Tongue (tissue), 2 donors: ENCODE data around the gene ART1. TPM values are rescaled to one million over a fixed set of nuclear protein-coding genes. Genes with fewer than 3 reads are reported as not detected.

ENCODE experiments used
- DNase-seq: peaks from one replicate; pipeline ENCODE4 v3.0.0-alpha.2; 2015
- total RNA-seq: library from RNA; depleted of rRNA; stranded (reverse); fragments of >200 nt; gene quantifications from one replicate; pipeline ENCODE4 v1.2.3, GENCODE V29; 2014

The ART1 gene
- total RNA-seq, 1 donor from 2014 or later = 4.2 TPM

DNA sequence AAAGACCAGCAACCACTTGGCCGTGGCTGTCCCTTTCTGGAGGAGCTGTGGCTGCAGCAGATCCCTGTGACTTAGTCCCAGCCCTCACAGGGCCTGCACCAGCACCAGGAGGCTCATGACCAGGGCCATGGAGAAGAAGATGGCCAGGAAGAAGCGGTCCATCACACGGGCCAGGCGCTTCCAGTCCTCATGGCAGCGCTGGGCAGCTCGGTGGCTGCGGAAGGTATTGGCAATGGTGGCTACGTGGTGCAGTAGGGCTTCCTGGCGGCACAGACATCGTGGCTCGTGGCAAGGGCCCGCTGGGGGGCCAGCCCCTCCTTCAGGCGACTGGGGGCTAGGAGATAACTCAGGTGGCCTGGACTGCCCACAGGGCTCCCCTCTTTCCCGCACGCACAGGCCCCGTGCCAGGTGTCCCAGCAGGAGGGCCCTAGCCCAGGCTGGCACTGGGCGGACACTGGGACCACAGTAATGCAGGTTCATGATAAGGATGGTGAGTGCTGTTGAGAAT is 21.1 kb downstream of the ART1 start:
- DNase-seq = no peak

DNA sequence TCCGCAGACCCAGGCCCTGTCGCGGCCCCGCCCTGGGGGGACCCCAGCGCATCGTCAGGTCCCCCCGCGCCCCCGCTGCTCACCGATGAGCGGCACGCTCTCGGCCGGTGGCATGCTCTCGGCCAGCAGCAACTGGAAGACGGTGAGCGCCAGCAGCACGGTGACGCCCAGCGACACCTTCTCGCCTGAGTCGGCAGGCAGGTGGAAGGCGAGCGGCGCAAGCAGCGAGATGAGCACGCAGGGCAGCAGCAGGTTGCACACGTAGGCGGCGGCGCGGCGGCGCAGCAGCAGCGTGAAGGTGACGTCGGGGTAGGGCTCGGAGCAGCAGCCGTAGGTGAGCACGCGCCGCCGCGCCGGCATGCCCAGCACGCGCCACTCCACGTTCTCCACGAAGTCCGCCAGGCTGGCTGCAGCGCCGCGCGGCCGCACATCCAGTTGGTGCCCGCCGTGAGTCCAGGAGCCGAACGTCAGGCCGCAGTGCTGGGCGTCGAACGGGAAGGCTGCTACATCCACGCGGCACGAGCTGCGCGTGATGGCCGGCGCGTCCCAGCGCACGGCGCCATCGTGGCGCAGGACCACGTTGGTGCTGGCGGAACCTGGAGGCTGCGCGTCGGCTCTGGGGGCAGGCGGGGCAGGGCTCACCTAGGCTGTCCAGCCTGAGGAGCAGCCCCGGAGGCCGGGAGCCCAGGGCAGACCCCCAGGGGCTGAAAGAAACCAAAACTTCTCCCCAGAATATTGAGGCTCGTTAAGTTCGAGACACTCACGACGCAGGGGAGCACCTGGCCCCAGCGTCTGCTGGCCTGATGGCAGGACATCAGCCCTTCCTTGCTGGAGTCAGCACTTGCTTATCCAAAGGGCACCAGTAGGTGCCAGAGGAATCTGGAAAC is 22.5 kb downstream of the ART1 start:
- DNase-seq = no peak

DNA sequence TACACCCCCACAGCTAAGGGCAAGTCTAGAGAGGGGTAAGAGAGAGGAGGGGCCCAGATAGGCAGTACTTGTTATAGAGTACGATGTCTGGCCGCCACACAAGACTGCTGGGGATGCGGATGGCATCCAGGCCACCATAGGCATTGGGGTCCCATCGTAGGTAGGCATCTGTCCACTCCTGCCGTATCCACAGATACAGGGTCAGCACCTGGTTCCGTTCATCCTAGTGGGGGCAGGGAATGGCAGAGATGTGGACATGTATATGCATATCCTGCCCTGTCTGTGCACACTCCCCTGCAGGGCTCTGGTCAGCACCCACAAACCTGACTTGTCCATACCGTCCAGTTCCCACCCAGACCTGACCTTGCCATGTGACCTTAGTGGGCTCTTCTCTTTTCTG is 24.2 kb downstream of the ART1 start:
- DNase-seq = no peak

DNA sequence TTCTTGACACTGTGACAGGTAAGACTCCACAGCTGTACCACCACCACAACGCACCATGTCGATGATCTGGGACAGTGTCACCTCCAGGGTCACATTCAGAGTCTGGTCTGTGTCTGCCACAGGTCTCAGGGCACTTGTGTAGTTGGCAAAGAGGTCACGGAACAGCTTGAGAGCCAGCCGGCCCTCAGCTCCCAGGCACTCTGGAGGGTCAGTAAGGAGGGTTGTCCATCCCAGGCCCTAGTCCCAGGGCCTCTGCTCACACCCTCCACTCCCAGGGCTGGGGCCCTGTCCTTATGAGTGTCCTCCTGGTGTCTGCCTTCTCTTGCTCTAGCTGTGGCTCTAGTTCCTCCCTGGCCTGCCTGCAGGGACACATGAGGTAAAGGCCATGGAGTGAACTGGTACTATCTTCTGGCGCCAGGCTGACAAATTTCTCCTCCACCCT is 24.8 kb downstream of the ART1 start:
- no peak for DNase-seq

DNA sequence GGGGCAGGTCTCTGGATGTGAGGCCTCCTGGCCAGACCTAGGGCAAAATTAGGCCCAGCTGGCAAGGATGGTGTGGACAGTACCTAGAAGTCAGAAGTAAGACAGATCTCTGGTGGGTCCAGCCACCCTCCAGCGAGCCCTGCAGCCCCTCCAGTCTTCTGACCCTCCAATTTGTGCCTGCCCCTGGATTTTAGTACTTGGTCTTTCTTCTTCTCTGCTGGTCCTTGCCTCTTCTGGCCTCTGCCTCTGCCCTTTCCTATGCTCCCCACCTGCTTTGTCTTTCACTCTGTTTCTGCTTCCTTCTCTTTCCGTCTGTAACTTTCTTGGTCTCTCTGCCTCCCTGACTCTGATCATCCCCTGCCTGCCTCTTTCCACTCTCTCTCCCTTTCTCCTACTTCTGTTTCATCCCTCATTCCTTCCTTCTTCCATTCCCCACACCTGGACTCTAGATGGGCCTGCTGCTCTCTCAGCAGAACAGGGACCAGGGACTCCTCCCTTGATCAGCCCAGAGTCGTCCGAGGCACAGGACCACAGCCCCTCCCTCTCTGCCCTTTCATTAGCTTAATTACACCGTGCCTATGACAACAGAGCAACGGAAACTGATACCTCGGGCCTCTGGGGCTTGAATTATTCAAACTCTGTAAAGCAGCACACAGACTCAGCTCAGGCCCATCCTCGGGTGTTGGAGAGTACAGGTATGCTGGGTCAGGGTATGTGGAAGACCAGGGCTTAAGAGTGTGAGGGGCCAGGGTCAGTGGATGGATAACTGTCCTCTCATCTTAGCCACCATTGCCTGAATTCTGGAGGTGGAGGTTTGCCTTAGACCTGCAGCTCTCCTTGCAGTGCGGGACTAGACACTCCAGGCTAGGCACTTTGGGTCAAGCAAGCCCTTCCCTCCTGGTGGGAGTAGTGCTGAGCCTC is 26.7 kb downstream of the ART1 start, which contains the start of gene CHRNA10:
Gene CHRNA10 (minus strand): TSS at position 51 of the 921 bp plus-strand sequence. CDS start 72 bp downstream, outside the sequence.
- no peak for DNase-seq

DNA sequence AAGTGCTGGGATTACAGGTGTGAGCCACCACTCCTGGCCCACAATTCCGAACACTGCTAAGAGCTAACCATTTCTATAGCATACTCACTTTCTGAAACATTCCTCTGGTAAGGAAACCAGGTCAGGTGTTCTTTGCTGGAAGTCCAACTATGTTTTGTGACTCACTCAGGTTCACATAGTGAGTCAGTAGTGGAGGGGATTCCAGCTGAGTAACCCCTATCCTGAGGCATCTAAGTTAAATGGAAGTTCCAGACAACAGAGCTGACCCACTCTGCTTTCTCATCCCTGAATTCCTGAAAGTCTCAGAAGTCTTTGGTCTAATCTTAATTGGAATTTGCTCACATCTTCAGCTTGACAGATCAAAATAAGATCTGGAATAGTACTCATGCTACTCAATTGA is 29.3 kb downstream of the ART1 start:
- no peak for DNase-seq

DNA sequence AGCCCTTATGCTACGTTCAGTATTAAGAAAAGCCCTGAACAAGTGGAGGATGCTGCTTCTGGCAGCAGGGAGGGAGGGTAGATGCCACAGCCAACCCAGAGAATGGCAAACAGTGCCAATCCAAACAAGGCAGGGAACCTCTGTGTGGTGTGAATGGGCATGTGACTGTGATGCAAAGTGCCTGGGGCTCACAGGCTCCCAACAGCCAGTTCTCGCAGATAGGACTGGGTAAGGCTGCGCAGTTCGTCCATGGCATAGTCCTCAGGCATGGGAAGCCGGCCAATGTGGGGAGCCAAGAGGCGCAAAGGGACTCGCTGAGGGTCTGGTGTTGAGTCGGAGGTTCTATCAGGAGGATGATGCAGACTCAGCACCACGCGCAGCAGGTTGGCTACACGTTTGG is 31.0 kb downstream of the ART1 start:
- no peak for DNase-seq

DNA sequence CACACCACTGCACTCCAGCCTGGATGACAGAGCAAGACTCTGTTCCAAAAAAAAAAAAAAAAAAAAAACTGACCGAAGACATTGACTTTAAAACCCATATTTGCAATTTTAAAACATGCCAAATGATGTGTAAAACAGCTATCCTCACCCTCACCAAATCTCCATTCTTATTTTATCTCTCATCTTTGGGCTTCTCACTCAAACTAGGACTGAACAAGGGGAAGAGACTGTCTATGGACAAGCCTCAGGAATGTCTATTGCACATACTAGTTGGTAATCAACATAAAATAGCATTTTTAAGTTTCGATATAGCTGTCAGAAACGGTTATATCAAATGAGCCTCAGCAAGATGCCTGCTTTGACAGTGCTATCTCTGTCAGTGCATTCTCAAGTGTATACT is 34.1 kb downstream of the ART1 start:
- no peak for DNase-seq

DNA sequence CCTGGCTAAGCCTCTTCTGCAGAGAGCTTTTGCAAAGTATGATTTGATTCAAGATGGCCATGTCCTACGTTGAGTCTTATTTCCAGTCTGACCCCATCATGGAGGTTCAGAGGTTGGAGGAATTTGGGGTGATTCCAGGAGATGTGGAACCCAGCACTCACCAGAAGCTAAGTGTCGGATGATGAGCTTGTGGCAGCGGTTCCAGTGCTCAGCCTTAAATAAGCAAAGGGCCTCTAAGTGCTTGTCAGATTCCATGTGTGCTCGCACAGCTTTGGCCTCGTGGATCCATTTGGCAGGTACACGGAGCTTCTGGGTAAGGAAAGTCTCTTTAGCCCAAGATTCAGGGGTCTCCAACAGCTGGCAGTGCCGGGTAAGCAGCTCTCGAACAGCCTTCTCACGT is 38.1 kb downstream of the ART1 start:
- DNase-seq = no peak

DNA sequence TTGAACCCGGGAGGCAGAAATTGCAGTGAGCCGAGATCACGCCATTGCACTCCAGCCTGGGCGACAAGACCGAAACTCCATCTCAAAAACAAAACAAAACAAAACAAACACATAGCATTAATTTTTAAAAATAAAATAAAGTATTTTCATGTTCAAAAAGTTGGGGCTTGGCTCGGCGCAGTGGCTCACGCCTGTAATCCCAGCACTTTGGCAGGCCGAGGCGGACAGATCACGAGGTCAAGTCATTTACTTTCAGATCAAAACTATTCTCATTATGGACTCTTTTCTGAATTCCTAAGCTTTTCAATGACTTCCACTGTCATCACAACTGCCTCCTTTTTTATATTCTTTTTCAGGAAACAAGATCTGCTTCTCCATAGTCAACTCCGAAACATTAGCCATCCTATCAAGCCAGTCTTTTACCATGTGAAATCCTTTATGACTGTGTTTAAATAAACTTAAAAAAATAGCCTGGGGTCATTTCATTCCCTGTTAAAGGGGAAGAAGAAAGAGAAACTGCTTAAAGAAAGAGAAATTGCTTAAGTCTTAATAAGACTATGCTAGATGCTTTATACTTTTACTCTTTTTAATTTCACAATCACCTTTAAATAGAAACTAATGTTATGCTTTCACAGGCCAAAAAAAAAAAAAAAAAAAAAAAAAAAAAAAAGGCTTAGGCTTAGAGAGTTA is 39.3 kb downstream of the ART1 start:
- no peak for DNase-seq

DNA sequence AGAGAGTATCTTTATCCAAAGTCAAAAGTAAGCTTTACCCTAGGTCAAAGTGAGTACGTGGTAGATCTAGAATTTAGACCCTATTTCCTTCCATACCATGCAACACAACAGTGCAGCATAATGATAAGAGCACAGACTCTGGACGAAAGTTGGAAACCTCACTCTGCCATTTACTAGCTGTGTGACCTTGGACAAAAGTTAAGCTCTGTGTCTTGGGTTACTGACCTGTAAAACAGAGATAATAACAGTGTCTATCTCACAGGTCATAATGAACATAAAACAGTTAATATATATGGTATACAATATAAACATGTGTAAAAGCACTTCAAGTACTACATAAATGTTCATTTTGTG is 39.9 kb downstream of the ART1 start:
- no peak for DNase-seq

DNA sequence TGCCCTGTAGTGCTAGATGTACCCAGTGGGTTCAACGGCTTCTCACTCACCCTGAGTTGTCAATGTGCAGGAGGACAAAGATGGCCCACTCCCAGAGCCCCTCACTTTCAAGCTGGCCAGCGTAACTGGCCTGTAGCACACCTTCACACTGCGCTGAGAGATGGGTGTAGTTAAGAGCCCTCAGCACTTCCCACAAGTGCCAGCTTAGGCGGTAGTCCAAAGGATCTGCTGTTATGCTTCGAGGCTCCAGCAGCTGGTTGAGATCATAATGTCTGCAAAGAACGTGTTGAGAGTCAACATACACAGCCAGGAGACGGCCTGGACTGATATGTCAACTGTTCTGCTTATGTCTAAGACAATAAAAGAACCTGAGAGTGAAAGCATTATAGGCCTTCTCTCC is 41.0 kb downstream of the ART1 start:
- peak; percentile 14 for DNase-seq

DNA sequence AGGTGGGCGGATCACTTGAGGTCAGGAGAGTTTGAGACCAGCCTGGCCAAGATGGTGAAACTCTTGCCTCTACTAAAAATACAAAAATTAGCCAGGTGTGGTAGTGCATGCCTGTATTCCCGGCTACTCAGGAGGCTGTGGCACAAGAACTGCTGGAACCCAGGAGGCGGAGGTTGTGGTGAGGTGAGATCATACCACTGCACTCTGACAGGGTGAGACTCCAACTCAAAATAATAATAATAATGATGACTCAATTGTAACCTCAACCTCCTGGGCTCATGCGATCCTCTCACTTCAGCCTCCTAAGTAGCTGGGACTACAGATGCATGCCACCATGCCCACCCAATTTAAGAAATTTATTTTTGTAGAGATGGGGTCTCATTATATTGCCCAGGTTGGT is 41.8 kb downstream of the ART1 start:
- no peak for DNase-seq

DNA sequence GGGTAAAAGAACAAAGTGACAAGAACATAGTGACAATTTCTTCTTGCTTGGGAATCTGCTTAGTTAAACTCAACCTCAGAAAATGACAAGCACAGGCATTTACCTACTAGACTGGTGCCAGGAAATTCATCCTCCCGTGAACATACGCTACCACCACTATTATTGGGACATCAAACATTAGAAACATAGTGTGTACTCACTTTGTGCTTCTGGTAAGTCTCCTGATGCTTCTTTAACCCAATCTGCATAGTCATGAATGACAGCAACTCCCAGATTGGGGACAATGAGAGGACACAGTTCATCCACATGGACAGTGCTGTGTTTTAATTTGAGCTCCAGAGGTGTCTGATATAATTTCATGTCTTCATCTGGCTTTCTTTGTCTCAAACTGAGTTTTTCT is 55.5 kb downstream of the ART1 start:
- no peak for DNase-seq

DNA sequence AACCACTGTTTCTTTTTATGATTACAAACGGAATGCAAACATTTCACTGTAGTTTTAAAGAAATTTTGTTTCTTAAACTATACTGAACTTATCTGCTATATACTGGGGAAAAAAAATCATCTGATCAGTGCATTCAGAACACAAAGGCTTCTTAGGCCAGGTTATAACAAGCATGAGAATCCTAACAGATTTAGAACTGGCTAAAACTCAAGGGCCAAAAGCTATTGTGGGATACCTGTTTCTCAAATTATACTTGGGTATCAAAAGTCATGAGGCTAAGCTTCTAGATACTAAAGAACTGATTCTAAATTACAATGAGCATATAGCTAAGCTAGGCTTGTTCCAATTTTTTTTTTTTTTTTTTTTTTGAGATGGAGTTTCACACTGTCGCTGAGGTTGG is 56.0 kb downstream of the ART1 start:
- DNase-seq = peak; percentile 23

DNA sequence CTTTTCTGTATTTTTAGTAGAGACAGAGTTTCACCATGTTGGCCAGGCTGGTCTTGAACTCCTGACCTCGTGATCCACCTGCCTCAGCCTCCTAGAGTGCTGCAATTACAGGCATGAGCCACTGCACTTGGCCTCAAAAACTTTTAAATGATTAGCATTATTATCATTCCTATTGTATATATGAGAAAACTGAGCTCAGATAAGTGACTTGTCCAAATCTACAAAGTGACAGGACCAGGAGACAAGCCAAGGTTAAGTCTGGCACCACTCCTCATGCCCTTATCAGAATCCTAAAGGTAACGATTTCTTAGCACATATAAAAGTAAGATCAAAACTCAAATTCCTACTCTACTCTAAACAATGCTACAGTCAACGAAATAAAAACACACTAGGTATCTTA is 58.5 kb downstream of the ART1 start:
- DNase-seq = no peak

DNA sequence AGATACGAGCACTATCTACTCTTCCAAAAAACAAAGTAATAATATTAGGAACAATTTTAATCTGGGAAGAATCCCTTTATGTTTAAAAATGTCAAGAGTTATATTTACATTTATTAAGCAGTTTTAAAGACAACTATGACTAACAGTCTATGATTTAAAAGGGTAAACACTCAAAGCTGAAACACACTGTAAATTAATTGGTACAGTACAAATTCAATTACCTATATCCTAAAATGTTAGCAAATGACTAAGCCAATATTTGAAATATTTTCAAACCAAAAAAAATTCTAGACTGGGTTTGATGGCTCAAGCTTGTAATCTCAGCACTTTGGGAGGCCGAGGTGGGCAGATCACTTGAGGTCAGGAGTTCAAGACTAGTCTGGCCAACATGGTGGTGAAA is 62.2 kb downstream of the ART1 start:
- DNase-seq = no peak

DNA sequence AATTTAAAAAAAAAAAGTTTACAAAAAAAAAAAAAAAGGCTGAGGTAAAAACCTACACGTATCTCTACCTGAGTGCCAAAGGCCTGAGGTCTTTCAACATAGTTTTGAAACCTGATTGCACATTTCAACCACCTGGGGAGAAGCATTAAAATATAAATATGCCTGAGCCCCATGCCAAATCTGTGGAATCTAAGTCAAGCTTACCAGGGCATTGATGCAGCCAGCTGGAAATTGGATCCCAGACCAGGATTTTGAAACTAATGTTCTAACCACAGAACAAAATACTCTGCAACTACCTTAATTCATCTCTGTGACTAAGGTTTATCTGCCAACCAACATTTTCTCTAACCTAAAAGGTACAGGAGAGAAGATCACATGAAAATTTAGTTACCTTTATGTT is 65.0 kb downstream of the ART1 start:
- no peak for DNase-seq

DNA sequence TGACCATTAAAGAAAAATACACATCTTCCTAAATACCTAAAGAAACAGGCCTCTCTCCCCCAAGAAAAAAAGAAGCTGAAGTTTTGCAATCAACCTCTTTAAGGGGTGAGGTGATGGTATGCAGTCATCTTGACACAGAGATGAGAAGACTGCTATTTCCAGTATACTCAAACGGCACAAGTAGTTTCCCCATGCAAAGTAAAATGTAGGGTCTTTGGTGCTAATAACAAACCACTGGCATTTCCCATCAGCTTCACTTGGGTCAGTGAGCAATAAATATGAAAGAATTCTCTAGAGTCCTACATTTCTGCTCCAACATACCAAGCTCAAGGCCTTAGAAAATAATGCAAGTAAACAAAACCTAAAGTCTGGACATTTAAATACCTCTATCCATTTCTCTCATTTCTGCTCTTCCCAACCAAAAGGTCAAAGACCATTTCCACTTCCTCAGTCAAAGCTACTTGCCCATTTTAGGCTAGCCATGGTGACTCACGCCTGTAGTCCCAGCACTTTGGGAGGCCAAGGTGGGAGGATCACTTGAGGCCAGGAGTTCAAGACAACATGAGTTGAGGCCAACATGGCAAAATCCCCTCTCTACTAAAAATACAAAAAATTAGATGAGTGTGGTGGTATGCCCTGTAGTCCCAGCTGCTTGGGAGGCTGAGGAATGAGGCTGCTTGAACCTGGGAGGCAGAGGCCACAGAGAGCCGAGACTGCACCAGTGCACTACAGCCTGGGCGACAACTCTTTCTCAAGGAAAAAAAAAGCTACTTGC is 65.7 kb downstream of the ART1 start:
- no peak for DNase-seq

DNA sequence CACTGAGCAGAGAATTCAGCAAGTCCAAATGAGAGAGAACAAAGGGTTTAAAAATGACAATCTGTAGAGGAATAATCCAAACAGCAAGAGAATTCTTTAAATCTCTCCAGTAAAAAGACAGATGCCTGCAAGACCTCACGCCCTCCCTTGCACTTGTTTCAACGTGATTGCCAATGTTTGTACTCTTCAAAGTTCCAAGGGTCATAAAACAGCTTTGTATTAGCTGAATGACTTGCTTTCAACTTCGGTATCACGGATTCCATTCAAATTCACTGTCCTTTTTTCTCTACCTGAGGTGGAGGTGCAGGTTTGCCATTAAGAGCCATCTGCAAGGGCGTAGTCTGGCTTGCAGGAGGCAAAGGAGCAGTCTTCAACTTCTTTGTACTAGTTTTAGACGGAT is 67.3 kb downstream of the ART1 start:
- DNase-seq = no peak
